ENCODE data around the gene UGT1A3. TPM values are rescaled to one million over a fixed set of nuclear protein-coding genes. Genes with fewer than 3 reads are reported as not detected.

UGT1A3 gene
- total RNA-seq, 1 donor from 2014 or later, result not detected

DNA sequence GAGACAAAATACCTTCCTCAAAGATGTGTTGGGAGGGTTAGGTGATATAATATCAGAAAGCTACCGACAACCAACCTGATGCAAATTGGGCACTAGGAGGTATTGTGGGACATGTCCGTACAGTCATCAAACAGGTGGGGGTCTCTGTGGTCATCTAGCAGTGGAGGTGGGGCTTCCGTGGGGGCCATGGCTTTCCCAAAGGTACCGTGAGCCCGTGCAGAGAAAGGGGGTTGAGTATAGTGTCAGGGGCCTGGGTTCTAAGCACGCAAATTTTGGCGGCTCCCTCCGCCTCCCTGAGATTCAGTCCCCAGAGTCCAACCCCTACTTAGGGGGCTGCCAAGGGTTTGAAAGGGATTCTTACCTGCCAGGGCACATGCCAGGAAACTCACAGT is 92.9 kb downstream of the UGT1A3 start:
- Mint-ChIP-seq H3K27me3 (peaks cover 10% of the 10 kb centered on the region), H3K36me3 (ENCODE audit: low read depth) (no peaks in the 10 kb centered on the region), H3K9me3 (no peaks in the 10 kb centered on the region), H3K4me3 (no peak overlapping the region), H3K4me1 (no peaks in the 10 kb centered on the region), H3K27ac (no peak overlapping the region)
- POLR2A ChIA-PET, result no interaction called here
- CTCF ChIA-PET, result no interaction called here
- no peak for ATAC-seq (ENCODE audit: low read depth)
- DNase-seq, result no peak
- TF ChIP-seq, protein P1, sequence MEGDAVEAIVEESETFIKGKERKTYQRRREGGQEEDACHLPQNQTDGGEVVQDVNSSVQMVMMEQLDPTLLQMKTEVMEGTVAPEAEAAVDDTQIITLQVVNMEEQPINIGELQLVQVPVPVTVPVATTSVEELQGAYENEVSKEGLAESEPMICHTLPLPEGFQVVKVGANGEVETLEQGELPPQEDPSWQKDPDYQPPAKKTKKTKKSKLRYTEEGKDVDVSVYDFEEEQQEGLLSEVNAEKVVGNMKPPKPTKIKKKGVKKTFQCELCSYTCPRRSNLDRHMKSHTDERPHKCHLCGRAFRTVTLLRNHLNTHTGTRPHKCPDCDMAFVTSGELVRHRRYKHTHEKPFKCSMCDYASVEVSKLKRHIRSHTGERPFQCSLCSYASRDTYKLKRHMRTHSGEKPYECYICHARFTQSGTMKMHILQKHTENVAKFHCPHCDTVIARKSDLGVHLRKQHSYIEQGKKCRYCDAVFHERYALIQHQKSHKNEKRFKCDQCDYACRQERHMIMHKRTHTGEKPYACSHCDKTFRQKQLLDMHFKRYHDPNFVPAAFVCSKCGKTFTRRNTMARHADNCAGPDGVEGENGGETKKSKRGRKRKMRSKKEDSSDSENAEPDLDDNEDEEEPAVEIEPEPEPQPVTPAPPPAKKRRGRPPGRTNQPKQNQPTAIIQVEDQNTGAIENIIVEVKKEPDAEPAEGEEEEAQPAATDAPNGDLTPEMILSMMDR (IDR thresholded peaks at IDR 0.05), result no peak
- intact Hi-C loops (cut with micrococcal nuclease), result no loop called here

DNA sequence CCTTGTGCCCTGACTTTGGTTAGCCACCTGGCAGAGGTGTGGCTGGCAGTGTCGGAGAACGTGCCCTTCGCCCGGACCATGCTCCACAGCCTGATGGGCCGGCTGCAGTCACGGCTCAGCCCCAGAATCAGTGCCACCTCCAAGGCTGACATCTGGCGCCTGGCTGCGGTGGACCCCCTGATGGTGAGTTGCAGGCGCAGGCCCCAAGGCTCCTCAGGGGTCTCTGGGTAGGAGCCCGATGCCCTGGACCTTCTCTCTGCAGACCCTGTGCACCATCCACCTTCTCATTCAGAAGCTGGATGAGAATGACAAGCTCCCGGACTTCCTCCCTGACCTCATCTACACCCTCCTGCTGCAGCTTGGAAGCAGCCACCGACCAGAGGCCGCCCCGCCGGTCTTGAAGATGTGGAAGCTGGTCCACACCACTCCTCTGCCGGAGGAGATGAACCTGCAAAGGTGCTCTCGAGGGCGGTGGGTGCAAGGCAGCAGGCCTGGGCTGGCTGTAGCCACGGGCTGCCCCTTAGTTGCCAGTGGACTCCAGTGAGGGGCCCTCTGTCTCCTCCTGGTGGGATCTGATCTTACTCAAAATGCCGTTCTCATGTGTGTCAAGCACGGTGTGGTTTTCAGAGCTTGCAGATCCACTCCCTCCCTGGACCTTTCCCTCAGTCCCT is 93.4 kb downstream of the UGT1A3 start:
- ChIA-PET CTCF (no interaction called here), POLR2A (no interaction called here)
- Mint-ChIP-seq H3K4me3 (no peak overlapping the region), H3K4me1 (no peaks in the 10 kb centered on the region), H3K9me3 (no peaks in the 10 kb centered on the region), H3K36me3 (ENCODE audit: low read depth) (no peaks in the 10 kb centered on the region), H3K27me3 (peaks cover 7% of the 10 kb centered on the region), H3K27ac (no peak overlapping the region)
- intact Hi-C loops (cut with micrococcal nuclease), result no loop called here
- ATAC-seq (ENCODE audit: low read depth) (no peak), DNase-seq (no peak)
- TF ChIP-seq, protein P1 (IDR thresholded peaks at IDR 0.05), result no peak

Other genes starting within 250 kb of the UGT1A3 start
- gene USP40, start 162.3 kb upstream of the UGT1A3 start, total RNA-seq, result 25.5 and 30.4 TPM in 2 replicates
- not detected in 2 replicates for gene UGT1A8, start 111.4 kb upstream of the UGT1A3 start, total RNA-seq
- gene UGT1A10, start 92.6 kb upstream of the UGT1A3 start, total RNA-seq, result not detected in 2 replicates
- gene UGT1A9, start 57.1 kb upstream of the UGT1A3 start, total RNA-seq, result not detected in 2 replicates
- gene UGT1A7, start 47.1 kb upstream of the UGT1A3 start, total RNA-seq, result not detected in 2 replicates
- gene UGT1A6, start 36.2 kb upstream of the UGT1A3 start, total RNA-seq, result not detected in 2 replicates
- not detected in 2 replicates for gene UGT1A5, start 16.1 kb upstream of the UGT1A3 start, total RNA-seq
- not detected in 2 replicates for gene UGT1A4, start 10.3 kb upstream of the UGT1A3 start, total RNA-seq
- gene UGT1A1, start 31.2 kb downstream of the UGT1A3 start, total RNA-seq, result not detected in 2 replicates
- not detected in 2 replicates for gene MROH2A, start 49.3 kb downstream of the UGT1A3 start, total RNA-seq
- gene HJURP, start 125.5 kb downstream of the UGT1A3 start, total RNA-seq, result 1.0 and 1.5 TPM in 2 replicates
- not detected in 2 replicates for gene TRPM8, start 188.3 kb downstream of the UGT1A3 start, total RNA-seq

All from activated B cell treated with CpG ODN at 0.5 μM for 24 hours (primary cell).